ENCODE results near the gene FBXO42.

Gene FBXO42

DNA sequence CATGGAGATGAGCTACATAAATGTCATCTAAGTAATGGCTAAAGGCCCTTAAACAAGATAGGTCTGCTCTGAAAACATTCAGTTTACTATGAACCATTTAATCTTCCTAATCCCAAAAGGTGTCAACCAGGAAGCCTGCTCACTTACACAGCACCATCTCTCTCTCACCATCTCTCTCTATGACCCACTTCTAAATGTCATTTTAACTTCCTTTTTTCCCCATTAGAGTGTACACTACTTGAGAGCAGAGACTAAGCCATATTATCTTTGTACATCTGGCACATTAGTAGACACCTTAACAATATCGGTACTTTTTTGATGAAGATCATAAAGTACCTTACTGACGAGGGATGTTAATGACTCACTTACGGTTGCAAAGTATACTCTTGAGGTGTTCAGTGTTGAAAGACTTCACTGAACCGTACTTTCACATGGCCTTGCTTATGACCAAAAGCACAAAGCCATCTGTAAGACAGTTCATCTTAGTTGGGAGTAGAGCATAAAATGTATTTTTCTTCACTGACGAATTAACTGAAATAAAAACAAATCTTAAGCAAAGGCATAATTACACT, 25.4 kb downstream of the FBXO42 start:
- DNase-seq (ENCODE audit: extremely low read depth in 1 of 2, low read depth in 1 of 2) = no peak

DNA sequence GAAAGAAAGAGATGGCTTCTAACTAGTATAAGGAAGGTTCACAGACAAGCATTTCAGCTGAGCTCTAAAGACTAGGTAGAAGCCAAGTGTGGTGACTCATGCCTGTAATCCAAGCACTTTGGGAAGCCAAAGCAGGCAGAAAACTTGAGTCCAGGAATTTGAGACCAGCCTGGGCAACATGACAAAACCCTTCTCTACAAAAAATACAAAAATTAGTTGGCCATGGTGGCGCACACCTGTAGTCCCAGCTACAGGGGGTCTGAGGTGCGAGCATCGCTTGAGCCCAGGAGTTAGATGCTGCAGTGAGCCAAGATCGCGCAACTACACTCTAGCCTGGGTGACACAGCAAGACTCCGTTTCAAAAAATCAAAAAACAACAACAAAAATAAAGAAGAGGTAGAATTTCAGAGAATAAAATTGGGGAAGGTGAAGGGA, 27.8 kb downstream of the FBXO42 start:
- DNase-seq (ENCODE audit: extremely low read depth in 1 of 2, low read depth in 1 of 2) = no peak

DNA sequence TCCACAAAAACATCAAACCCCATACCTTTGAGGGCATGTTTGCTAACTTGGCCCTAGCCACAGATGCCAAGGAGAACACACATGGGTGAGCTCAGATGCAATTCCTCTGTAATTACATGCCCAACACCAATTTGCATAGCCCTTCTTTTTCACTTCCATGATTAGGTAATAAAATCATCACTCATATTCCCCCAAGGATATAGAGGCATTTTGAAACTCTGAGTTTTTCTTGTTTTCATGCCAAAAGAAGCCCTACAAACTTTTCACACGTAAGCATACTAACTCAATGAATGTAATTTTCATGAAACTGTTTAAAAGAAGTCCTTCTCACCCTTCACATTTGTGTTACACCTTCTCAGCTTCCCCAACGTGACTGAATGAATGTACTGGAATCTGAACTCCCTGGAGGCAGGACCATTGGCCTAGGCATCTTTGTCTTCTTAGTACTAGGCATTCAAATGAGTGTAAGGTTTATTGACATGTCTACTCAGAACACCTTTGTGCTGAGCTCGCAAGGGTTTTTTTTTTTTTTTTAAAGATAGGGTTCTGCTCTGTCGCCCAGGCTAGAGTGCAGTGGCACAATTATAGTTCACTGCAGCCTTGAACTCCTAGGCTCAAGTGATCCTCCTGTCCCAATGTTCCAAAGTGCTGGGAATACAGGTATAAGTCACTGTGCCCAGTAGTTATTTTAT, 31.0 kb downstream of the FBXO42 start:
- DNase-seq (ENCODE audit: extremely low read depth in 1 of 2, low read depth in 1 of 2) = no peak

DNA sequence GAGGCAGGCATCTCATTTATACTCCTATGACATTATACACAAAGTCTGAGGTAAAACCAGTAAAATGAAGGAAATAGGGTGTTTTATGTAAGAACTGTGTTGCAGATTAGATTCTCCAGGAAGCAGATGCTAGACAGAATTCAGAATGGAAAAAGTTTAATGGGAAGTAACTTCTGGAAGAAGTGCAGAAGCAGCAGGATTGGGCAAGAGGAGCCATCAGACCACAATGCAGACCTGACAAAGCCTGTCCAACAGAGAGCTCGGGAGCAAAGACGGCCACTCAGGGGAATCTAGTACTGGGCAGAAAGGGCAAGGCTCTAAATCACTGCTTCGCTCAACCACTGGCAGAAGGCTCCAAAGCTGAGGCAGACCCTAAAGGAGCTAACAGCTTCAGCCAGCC, 33.7 kb downstream of the FBXO42 start:
- DNase-seq (ENCODE audit: extremely low read depth in 1 of 2, low read depth in 1 of 2) = no peak

DNA sequence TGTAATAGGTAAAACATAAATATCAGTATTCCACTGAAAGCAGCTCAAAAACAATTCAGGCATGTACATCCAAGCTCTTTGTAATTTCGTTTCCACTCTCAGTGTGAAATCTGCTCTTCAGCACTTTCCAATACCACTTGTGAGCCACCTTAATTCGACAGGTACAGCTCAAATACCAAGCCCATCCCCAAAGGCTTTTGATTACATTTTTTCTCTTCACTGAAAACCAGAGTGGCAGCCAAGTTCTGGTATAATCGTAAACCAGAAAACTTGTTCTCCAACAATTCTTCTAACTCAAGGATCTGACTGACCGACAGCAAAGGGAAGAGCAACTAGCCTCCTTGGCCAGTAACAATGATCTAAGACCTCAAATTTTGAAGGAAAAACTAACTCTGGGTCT, 36.8 kb downstream of the FBXO42 start:
- no peak for DNase-seq (ENCODE audit: extremely low read depth in 1 of 2, low read depth in 1 of 2)

DNA sequence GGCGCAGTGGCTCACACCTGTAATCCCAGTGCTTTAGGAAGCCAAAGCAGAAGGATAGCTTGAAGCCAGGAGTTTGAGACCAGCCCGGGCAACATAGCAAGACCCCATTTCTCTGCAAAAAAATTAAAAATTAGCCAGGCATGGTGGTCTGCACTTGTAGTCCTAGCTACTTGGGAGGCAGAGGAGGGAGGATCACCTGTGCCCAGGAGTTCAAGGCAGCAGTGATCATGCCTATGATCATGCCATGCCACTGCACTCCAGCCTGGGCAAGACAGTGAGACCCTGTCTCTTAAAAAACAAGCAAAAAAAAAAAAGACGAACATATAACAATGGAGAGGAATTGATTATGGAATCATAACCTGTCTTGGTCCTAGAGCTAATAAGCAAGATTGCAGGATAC, 45.1 kb downstream of the FBXO42 start:
- DNase-seq (ENCODE audit: extremely low read depth in 1 of 2, low read depth in 1 of 2) = no peak

DNA sequence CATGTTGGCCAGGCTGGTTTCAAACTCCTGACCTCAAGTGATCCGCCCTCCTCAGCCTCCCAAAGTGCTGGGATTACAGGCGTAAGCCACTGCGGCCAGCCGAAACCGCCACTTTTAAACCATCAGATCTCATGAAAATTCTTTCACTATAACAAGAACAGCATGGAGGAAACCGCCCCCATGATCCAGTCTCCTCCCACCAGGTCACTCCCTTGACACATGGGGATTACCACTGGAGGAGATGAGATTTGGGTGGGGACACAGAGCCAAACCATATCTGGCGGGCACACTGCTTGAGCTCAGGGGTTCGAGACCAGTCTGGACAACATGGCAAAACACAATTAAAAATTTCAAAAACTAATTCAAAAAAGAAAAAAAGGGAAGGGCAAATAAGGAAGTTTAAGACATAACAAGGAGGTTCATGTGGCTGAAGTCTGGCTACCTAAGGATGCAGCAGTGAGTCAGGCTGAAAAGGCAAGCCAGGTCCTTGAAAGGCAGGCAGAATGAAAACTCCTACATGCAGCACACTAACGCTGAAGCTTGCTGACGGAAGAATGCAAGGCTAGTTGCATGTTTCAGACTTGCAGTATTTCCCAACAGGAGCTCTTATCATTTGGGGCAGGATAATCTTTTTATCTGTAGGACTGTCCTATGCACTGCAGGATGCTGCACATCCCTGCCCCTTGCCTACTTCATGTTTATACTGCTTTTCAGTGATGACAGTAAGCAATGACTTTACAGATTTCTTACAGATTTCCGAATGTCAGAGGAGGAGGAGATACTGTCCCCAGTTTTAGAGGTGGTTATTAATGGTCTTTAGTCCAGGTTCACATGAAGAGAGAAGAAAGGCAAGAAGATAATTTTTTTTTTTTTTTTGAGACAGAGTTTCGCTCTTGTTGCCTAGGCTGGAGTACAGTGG, 49.3 kb downstream of the FBXO42 start:
- no peak for DNase-seq (ENCODE audit: extremely low read depth in 1 of 2, low read depth in 1 of 2)

DNA sequence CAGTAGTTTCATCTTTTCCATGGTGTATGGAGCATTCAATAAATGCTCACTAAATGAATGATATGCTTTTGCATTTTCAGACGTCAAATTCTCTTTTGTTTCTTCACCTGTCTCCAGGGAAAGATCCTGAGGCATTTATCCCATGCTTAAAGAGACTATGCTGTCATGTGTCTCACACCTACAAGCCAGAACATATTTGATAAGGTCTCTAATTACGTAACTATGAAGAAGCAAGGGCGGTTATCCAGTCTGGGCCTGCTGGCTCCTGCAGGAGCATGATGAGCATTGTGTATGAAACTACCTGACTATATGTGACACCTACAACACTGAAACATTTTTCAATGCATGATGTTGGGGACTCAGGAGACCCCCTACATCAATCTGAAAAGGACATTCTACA, 51.8 kb downstream of the FBXO42 start:
- no peak for DNase-seq (ENCODE audit: extremely low read depth in 1 of 2, low read depth in 1 of 2)

DNA sequence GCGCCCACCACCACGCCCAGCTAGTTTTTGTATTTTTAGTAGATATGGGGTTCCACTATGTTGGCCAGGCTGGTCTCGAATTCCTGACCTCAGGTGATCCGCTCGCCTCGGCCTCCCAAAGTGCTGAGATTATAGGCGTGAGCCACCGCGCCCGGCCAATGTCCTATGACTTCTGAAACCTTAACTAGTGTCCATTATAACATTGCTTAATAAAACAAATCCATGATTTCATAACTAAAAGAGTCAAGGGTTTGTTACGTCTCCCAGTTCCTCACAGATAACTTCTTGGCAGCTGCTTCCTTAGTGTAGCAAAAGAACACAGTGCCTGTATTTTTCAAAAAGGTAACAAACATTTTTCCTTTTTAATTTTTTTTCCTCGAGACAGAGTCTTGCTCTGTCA, 53.6 kb downstream of the FBXO42 start:
- DNase-seq (ENCODE audit: extremely low read depth in 1 of 2, low read depth in 1 of 2) = no peak

DNA sequence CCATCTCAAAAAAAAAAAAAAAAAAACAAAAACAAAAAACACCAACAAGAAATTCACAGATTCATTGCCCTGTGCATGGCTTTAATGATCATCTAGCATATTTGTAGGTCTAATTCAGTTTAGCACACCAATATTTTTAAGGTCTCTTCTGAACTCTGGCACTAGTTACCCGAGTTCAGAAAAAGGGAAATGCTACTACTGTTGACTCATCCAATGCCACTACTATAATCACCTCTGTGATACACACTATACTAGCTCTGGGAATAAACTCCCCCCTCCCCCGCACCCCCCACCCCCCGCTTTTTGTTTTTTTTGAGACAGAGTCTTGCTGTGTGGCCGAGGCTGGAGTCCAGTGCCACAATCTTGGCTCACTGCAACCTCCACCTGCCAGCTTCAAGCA, 55.6 kb downstream of the FBXO42 start:
- DNase-seq (ENCODE audit: extremely low read depth in 1 of 2, low read depth in 1 of 2) = no peak

DNA sequence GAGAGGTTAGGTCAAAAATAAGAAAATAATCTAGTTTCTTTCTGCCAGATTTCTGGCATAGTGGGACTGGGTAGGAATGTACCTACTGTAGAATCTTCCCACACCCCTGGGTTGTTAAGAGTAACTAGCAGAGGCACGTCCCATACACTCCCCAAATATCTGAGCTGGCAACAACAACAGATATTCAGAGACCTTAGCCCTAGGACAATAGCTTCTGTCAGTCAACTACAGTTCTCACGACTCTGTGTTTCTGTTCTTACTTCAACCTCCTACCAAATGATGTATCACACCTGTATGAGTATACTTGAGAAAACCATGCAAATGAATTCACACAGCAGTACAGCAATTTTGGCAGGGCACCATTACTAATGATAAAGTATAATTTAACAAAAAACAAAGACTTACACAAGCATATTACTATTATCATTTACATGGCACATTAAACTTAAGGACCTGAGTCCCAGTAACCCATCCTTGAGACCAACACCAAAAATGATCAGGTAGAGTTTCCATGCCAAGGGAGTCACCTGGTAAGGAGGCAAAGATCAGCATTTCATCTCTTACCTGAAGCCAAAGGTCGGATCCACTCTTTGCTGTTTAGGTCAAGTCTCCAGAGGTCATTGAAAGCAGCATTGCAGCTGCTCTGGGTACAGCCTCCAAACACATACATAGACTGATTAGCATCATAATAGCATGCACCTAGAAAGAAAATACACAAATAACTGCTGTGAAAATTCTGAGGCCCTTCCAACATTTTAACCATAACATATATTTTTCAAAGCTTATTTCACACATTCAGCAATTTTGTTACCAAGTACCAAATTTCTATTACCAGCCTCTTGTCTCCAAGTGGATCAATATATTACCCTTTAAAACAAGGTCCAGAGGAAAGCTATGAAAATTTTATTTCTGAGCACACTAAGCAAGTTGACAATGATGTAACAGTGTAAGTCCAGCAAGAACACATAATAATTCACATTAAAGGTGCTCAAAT, 57.8 kb downstream of the FBXO42 start:
- no peak for DNase-seq (ENCODE audit: extremely low read depth in 1 of 2, low read depth in 1 of 2)

DNA sequence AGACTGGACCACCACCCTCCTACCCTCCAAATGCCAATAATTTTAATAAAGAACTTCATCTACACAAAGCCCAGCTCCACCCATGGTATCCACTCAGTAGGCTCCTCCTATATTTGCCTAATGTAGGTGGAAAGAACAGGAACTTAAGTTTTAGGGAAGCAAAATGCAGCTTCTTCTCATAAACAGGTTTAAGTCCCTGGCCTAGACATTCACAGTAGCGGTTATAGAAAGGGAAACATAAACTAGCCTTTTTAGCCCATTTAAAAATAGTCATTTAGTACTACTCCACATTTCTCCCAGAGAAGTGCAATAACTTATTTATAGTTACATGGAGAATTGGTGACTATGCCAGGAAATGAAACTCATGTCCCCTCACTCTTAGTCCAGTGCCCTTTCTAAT, 58.7 kb downstream of the FBXO42 start:
- DNase-seq (ENCODE audit: extremely low read depth in 1 of 2, low read depth in 1 of 2) = no peak

DNA sequence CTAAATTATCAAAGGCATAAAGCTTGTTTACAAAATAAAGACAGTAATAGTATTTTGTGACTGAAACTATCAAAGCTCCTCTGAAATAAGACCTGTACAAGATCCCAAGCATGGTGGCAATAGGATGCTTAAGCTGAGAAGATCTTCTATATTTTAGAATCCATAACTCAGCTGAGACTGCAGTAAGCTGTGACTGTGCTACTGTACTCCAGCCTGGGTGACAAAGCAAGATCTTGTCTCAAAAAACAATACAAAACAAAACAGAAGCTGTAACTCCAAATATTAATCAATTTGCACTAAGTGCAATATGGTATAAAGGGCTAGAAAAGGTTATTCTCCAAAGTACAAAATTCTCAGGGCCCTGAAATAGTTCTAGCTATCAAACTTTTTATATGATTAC, 59.5 kb downstream of the FBXO42 start:
- DNase-seq (ENCODE audit: extremely low read depth in 1 of 2, low read depth in 1 of 2) = no peak

DNA sequence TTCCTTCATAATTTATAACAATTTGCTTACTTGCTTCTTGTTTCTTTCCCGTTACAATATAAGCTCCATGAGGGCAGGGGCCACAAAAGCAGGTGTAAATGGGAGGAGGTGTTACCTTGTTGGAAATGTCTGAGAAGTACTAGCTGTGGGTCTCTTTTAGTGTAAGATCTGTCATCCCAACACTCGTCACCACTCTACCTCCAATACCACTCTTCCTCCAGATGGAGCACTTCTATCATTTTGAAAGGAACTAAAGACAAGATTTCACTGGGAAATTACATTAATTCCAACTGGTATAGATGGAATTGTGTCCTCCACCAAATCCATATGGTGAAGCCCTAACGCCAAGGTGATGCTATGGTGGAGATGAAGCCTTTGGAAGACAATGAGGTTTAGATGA, 62.3 kb downstream of the FBXO42 start:
- DNase-seq (ENCODE audit: extremely low read depth in 1 of 2, low read depth in 1 of 2) = no peak

DNA sequence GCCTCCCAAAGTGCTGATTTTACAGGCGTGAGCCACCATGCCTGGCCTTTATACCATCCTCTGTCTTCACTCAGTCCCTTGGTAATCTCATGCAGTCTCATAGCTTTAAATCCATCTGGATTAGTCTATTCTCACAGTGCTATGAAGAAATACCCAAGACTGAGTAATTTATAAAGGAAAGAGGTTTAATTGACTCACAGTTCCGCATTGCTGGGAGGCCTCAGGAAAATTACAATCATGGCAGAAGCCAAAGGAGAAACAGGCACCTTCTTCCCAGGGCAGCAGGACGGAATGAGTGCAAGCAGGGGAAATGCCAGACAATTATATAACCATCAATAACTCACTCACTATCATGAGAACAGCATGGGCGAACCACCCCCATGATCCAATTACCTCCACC, 66.2 kb downstream of the FBXO42 start:
- no peak for DNase-seq (ENCODE audit: extremely low read depth in 1 of 2, low read depth in 1 of 2)

DNA sequence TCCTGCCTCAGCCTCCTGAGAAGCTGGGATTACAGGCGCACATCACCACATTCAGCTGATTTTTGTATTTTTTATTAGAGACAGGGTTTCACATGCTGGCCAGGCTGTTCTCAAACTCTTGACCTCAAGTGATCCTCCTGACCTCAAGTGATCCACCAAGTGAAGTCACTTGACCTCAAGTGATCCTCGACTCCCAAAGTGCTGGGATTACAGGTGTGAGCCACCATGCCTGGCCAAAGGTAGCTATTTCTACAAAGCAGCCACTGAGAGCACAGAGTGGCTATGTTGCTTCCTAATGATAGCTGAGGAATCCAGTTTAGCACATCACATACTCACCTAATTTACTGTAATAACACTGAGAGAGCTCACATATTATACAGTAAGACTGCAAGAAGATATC, 70.5 kb downstream of the FBXO42 start:
- DNase-seq (ENCODE audit: extremely low read depth in 1 of 2, low read depth in 1 of 2) = no peak

DNA sequence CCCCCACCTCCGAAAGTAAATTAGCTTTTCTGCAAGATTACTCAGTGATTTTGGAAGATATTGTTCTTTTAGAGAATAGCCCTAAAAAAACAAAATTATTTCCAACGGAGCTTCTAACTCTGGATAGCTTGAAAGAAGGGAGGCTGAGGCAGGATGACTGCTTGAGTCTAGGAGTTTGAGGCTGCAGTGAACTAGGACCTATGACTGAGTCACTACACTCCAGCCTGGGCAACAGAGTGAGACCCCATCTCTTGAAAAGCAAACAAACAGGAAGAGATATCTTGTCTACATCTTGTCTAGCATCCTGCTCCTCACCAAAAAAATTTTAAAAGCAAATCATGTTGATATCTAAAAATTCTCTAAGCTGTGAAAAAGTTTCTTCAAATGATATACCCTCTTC, 73.1 kb downstream of the FBXO42 start:
- DNase-seq (ENCODE audit: extremely low read depth in 1 of 2, low read depth in 1 of 2) = no peak

DNA sequence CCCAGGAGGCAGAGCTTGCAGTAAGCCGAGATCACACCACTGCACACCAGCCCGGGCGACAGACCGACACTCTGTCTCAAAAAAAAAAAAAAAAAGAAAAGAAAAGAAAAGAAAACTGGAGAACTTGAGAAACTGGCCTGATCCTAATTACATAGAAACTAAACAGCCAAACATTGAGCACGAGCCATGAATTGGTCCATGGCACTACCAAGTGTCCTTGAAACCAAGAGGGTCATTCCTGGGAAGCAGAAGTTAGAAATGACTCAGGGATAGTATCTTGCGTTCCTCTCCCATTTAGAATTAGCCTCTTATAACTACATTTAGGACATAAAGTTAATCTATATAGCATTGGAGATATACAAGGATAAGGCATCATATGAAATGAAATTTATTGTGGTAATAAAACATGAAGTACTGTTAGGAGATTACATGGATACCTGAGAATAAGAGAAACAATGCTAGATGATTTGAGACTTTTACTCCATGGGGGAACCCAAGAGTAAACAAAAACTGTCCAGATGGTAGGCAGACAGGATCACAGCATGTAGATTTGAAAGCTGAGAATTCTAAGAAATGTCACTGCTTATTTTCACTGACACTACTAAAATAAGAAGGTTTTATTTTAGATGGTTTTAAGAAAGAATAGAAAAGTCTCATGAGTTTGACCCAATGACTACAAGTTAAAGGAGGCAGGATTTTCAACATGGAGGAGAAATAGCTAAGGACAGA, 75.8 kb downstream of the FBXO42 start:
- no peak for DNase-seq (ENCODE audit: extremely low read depth in 1 of 2, low read depth in 1 of 2)

DNA sequence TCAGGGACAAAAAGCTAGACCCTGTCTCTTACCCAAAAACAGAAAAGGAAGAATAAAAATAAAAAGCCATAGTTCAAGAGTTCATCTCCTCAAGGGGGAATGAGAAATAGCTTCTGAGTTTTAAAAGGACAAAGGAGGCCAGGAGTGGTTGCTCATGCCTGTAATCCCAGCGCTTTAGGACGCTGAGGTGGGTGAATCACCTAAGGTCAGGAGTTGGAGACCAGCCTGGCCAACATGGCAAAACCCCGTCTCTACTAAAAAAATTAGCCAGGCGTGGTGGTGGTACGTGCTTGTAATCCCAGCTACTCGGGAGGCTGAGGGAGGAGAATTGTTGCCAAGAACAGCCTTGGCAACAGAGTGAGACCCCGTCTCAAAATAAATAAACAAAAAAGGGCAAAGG, 76.7 kb downstream of the FBXO42 start:
- DNase-seq (ENCODE audit: extremely low read depth in 1 of 2, low read depth in 1 of 2) = no peak

DNA sequence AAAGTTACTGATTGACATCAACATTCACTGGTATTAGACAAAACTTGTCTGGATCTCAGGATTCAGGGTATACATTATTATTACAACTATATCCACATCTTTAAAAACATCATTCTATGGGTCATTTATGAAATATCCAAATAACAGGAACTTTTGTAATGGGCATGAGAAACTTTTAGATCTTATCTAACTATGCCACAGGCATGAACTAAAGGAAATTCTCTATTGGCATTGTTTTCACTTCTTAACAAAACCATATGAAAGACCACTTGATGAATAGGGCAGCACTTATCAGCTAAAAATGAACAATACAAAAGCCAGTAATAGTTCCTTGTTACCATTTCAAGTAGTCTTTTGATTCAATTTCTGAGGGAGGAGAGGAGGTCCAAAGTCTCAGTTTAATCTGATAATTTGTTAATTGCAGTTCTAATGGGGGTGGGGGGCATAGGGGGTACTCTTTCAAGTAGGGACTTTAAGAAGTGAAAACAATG, 84.5 kb downstream of the FBXO42 start:
- DNase-seq (ENCODE audit: extremely low read depth in 1 of 2, low read depth in 1 of 2) = no peak
